T follicular helper cell (primary cell): Measurements from ENCODE around the gene CAMSAP3.

ENCODE experiments used
- DNase-seq: peaks from one replicate; pipeline ENCODE4 v3.0.0-alpha.2; 2020; ENCODE audit warnings: low read depth

CAMSAP3 gene

DNA sequence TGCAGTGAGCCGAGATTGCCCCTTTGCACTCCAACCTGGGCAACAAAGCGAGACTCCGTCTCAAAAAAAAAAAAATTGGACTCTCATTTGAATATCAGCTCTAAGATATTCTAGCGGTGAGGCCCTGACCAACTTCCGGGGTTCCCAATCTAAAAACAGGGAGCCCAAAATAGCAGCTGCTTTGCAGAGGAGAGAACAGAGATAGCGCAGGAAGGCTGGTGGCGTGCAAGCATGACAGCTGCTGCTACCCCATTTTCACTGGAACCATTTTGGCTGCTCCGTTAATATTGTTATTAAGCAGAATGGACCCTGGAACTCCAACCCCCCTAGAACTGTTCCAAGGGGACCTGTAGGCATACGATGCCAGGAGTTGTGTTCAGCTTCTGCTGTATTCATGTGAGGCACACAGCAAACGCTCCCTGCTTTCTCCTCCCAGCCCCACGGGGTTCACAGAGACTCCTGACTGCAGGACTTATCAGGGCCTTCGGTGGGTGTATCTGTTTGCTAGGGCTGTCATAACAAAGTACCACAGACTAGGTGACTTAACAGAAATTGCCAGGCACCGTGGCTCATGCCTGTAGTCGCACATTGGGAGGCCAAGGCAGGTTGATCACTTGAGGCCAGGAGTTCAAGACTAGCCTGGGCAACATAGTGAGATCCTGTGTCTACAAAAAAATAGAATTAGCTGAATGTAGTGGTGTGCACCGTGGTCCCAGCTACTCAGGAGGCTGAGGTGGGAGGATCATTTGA, 52.8 kb downstream of the CAMSAP3 start:
- DNase-seq = no peak

DNA sequence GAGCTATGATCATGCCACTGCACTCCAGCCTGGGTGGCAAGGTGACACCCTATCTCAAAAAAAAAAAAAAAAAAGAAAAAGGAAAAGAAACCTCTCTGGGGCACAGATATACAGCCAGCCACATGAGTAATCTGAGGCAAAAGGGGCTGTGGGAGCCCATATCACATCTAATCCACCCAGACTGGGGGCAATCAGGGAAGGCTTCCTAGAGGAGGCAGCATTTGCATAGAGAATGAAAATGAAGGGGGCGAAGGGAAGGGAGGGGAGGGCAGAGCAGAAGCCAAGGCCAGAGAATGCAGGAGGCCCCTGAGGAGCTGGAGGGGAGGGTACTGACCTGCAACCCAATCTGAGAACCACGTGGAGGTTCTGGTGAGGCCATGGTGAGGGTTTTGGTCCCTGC, 54.5 kb downstream of the CAMSAP3 start:
- no peak for DNase-seq

DNA sequence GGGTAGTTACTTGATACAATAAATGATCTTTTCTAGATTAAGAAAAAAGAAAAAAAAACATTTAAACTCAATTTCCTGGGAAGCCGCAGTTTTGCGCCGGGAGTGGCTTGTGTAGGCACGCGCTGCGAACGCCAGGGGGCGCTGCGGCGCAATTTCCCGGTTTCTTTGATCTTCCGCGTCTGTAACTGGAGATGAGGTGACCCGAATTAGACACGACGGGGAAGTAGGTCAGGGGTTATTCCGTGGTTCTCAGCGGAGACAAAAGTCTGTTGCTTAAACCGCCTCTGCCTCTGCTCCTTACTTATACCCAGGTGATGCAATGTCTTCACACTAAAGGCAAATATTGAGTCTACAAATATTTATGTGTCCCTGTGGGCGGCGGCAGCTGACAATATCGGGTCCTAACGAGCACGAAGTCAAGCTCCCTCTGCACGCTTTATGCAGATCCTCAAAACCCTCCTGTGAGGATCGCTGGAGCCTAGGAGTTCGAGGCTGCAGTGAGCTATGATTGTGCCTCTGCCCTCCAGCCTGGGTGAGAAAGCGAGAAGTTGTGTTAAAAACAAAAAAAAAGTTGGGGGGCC, 56.5 kb downstream of the CAMSAP3 start:
- peak; percentile 80 for DNase-seq

DNA sequence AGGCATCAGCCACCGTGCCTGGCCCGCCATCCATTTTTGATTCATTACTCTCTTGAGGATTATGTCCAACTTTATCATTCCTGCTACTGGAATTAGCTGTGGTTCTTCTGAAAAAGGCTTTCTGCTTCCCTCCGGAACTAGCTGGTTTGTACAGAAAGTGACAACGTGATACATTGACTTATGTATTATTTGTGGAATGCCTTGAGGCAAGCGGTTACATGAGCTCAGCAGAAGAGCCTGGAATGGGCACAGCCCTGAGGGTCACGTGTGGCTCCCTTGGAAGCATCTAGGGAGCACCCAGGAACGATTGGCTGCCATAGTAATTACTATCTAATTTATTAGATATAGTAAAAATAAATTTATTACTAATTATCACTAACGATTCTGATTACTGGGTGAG, 58.7 kb downstream of the CAMSAP3 start:
- DNase-seq = no peak

DNA sequence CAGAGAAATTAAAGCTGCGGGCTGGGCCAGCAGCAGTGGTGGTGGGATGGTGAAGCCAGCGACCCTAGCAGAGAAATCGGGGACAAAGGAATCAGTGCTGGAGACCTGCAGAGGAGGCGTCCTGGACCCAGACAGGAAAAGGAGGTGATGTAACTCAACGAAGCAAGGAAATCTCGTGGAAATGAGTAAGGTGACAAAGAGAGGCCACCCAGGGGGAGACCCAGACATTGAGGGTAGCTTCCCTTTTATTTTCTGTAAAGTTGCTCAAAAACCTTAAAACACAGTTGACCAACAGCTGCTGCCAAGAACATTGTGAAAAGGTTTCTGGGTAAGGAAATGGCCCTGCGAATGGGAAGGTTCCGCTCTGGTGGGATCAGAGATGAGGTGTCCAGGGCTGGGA, 59.9 kb downstream of the CAMSAP3 start:
- DNase-seq = no peak

DNA sequence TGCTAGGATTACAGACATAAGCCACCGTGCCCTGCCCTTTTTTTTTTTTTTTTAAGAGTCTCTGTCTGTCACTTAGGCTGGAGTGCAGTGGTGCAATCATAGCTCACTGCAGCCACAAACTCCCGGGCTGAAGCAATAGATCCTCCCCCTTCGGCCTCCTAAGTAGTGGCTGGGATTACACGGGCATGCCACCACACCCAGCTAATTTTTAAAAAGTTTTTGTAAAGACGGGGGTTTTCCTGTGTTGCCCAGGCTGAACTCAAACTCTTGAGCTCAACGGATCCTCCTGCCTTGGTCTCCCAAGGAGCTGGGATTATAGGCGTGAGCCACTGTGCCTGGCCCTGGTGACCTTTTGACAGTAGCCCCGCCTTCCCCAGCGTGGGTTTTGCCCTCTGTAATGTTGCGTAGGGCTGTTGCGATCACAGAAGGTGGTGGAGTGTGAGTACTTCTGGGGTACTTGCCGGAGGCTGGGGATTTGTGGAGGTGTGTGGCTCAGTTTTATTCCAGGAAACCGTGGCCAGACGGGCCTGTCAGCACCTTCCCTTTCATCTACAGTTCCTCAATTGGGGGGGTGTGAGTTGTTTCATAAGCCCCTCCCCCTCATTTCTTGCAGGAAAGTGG, 61.6 kb downstream of the CAMSAP3 start:
- DNase-seq = no peak

DNA sequence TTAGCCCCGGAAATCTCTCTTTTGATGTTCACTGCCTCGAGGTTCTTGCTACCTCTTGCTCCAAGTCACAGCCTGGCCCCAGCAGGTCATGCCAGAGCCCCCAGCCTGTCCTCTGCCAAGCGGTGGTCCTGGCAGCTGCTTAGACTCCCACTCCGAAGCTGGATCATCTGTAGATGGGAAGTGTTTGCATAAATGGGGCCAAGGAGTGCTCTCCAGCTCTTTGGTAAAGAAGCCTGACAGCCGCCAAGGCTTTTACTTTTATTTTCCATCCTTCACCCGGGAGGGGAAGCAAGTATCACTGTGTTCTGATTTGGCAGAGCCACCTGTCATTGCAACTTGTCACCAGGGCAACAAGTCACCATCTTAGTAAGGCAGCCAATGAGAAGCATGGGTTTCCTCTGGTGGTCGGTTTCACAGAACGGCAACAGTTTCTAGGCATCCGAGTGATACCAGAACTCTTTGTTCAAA, 62.6 kb downstream of the CAMSAP3 start:
- DNase-seq = peak; percentile 30

DNA sequence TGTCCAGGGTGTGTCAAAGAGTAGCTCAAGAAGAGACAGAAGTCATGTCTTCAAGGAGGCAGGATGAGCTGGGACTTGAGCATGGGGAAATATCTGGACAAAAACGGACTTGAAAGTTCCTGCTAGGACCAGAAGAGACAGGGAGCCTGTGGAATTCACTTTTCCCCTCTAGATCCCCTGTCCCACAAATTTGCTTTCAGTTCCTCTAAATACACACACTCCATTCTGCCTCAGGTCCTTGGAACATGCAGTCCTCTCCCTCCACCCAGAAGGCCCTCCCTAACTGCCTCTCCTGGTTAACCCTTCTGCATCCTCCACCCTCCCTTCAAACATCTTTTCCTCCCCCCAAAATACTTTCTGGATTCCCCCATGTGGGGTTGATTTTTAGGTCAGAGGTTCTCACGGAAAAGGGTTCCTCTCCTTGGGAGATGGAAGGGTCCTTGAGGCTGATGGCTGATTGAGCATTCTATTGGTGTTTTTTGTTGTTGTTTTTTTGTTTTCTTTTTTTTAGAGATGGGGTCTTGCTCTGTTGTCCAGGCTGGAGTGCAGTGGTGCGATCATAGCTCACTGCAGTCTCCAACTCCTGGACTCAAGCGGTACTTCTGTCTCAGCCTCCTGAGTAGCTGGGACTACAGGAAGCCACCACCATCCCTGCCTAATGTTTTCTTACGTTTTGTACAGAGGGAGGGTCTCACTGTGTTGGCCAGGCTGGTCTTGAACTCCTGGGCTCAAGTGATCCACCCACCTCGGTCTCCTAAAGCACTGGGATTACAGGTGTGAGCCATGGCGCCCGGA, 66.3 kb downstream of the CAMSAP3 start:
- no peak for DNase-seq

DNA sequence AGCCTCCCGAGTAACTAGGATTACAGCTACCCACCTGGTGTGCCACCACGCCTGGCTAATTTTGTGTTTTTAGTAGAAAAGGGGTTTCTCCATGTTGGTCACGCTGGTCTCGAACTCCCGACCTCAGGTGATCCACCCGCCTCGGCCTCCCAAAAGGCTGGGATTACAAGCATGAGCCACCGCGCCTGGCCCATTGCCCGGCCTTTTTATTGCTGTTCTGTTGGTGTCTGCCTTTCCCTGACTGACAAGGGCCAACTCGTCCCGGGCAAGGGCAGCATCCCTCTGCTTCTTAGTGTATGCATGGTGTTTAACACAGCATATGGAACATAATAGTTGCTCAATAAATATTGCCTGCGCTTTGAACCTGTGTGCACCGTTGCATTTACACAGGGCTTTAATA, 67.0 kb downstream of the CAMSAP3 start:
- DNase-seq = no peak

DNA sequence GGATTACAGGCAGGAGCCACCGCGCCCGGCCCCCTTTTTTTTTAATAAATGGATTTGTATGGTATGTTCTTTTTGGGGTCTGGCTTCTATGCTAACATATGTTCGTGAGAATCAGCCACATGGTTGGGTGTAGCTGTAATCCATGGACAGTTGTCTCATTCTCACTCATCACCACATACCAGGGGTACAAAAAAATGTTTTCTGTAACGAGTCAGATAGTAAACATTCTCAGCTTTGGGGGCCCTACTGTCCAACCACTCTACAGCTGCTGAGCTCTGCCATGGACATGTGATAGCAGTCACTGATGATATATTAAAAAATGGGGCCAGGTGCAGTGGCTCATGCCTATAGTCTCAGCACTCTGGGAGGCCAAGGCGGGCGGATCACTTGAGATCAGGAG, 68.0 kb downstream of the CAMSAP3 start:
- DNase-seq = no peak

DNA sequence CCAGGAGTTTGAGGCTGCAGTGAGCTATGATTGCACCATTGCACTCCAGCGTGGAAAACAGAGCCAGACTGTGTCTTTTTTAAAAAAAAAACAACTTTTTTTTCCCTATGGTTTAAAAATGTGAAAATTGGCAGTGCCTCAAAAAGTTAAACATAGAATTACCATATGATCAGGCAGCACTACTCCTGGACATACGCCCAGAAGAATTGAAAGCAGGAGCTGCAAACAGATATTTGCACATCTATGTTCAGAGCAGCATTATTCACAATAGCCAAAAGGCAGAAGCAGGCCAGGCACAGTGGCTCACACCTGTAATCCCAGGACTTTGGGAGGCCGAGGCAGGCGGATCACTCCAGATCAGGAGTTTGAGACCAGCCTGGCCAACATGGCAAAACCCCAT, 69.4 kb downstream of the CAMSAP3 start:
- no peak for DNase-seq
